IPS-15b (cell line): ENCODE results near the gene NUBP2.

Source experiments
- H3K27me3 ChIP-seq: one replicate; pipeline ENCODE4 v1.6.1; 2013; ENCODE audit warnings: low read length; ENCODE audit not compliant: control insufficient read depth, insufficient read depth
- H3K36me3 ChIP-seq: one replicate; pipeline ENCODE4 v1.6.1; 2013; ENCODE audit warnings: low read length; ENCODE audit not compliant: control insufficient read depth, insufficient read depth
- H3K4me1 ChIP-seq: one replicate; pipeline ENCODE4 v1.6.1; 2013; ENCODE audit warnings: mild to moderate bottlenecking, low read length; ENCODE audit not compliant: control insufficient read depth, insufficient read depth
- H3K4me3 ChIP-seq: one replicate; pipeline ENCODE4 v1.5.1; 2013; ENCODE audit warnings: low read depth, low read length
- H3K9ac ChIP-seq: one replicate; pipeline ENCODE4 v1.6.1; 2013; ENCODE audit warnings: low read depth, mild to moderate bottlenecking, low read length
- H3K9me3 ChIP-seq: one replicate; pipeline ENCODE4 v1.6.1; 2013; ENCODE audit warnings: mild to moderate bottlenecking, low read length; ENCODE audit not compliant: control insufficient read depth, insufficient read depth

NUBP2 gene

GRCh38 chr16:1809281-1809801, 26.6 kb downstream of the NUBP2 start:
- no peaks in the 10 kb centered on the region for H3K4me1 ChIP-seq

DNA sequence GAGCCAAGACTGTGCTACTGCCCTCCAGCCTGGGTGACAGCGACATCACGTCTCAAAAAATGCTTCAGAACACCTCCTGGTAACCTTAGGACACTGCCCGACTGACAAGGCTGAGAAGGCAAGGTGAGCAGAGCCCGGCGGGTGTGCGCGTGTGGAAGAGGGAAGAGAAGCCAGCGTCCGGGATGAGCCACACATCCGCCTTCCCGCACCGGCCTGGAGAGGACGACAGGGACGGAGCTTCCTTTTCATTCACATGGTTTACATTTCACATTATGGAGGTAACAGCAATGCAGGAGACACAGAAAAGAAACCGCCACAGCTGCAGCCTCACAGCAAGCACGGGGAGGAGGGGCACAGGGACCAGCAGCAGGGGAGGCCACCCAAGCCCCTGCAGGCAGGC, 27.3 kb downstream of the NUBP2 start:
- Histone ChIP-seq H3K4me1 (no peaks in the 10 kb centered on the region), H3K9me3 (no peaks in the 10 kb centered on the region), H3K27me3 (no peaks in the 10 kb centered on the region), H3K4me3 (no peak overlapping the region), H3K9ac (no peak overlapping the region), H3K36me3 (peaks cover 5% of the 10 kb centered on the region)

More at GRCh38 chr16:1809281-1809801, 26.6 kb downstream of the NUBP2 start:
- Histone ChIP-seq H3K36me3 (peaks cover 5% of the 10 kb centered on the region), H3K27me3 (no peaks in the 10 kb centered on the region), H3K4me3 (no peak overlapping the region), H3K9me3 (no peaks in the 10 kb centered on the region), H3K9ac (no peak overlapping the region)

GRCh38 chr16:1810536-1810935, 27.8 kb downstream of the NUBP2 start:
- no peaks in the 10 kb centered on the region for H3K27me3 ChIP-seq
- H3K36me3 ChIP-seq, result peaks cover 5% of the 10 kb centered on the region
- no peaks in the 10 kb centered on the region for H3K9me3 ChIP-seq
- H3K4me3 ChIP-seq, result no peak overlapping the region
- no peaks in the 10 kb centered on the region for H3K4me1 ChIP-seq
- no peak overlapping the region for H3K9ac ChIP-seq

DNA sequence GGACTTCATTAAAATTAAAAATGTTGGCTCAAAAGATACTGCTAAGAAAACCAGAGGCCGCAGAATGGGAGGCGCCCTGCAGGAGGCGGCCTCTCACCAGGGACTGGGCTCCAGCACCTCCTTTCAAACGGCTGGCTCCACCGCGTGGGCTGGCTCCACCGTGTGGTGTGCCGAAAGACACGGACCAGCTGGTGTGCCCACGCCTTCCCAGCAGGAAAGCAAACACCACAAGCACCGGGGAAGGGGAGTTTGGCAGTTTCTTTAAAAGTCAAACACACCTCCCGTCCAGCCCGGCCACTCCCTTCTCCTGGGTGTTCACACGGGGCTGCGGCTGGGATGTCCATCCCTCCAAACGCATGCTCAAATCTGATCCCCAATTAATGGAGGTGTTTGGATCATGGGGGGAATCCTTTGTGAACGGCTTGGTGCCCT, 30.0 kb downstream of the NUBP2 start:
- no peaks in the 10 kb centered on the region for H3K4me1 ChIP-seq
- no peaks in the 10 kb centered on the region for H3K27me3 ChIP-seq
- peaks cover 15% of the 10 kb centered on the region for H3K36me3 ChIP-seq
- no peak overlapping the region for H3K4me3 ChIP-seq
- H3K9ac ChIP-seq, result no peak overlapping the region
- no peaks in the 10 kb centered on the region for H3K9me3 ChIP-seq

- Histone ChIP-seq H3K4me1 (no peaks in the 10 kb centered on the region), H3K9me3 (no peaks in the 10 kb centered on the region), H3K9ac (no peak overlapping the region), H3K4me3 (no peak overlapping the region), H3K36me3 (peaks cover 10% of the 10 kb centered on the region), H3K27me3 (no peaks in the 10 kb centered on the region)
Observed at GRCh38 chr16:1815461-1815860, 32.7 kb downstream of the NUBP2 start.

DNA sequence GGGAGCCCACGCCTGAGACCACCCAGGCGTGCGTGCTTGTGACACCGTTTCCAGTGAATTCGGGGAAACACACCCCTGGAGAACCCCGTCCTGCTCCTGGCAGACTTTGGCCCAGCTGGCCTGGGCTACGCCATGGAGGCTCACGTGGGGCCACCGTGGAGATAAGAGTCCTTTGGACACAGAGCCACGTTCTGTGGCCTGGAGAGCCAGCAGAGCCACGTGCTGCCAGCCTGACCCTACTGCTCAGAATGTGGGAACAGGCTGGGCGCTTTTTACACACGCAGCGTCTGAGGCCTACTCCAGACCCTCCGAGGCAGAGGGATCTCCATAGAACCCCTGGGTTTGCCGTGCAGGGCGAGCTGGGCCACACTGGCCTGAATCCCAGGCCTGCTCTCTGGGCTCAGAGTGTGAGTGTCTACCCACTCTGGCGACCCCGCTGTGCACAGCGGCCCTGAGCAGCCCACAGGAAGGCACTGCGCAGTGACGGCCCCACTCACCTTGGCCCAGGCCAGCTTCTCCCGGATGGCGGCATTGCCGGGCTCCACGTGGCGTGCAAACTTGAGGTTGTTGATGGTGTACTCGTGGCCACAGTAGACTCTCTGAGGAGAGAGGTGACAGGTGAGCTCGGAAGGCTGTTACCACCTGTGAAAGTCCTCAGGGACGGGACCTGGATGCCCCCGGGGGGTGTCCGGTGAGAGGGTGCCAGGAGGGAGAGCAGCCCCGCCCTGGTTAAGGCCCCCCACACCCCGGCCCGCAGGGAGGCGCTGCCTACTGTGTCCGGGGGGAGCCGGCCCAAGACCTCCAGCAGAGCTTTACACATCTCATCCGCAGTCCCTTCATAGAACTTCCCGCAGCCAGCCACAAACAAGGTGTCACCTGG, 33.9 kb downstream of the NUBP2 start:
- no peak overlapping the region for H3K4me3 ChIP-seq
- H3K9ac ChIP-seq, result no peak overlapping the region
- peaks cover 10% of the 10 kb centered on the region for H3K36me3 ChIP-seq
- H3K4me1 ChIP-seq, result no peaks in the 10 kb centered on the region
- no peaks in the 10 kb centered on the region for H3K27me3 ChIP-seq
- no peaks in the 10 kb centered on the region for H3K9me3 ChIP-seq

DNA sequence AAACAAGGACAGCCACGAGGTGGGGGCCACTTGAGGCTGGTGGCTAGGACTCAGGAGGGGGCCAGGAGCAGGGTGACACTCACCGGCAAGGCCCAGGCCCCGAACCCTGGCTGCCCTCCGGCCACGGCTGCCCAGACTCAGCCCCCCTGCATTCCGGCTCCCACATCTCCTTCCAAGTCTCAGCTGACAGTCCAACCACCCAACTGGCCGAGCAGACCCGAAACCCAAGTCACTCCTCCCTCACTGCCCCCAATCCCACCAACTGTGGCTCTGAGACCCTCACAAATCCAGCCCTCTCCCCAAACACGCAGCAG, 34.5 kb downstream of the NUBP2 start:
- no peaks in the 10 kb centered on the region for H3K9me3 ChIP-seq
- H3K4me3 ChIP-seq, result no peak overlapping the region
- H3K4me1 ChIP-seq, result no peaks in the 10 kb centered on the region
- H3K27me3 ChIP-seq, result no peaks in the 10 kb centered on the region
- H3K9ac ChIP-seq, result no peak overlapping the region
- H3K36me3 ChIP-seq, result peaks cover 10% of the 10 kb centered on the region

DNA sequence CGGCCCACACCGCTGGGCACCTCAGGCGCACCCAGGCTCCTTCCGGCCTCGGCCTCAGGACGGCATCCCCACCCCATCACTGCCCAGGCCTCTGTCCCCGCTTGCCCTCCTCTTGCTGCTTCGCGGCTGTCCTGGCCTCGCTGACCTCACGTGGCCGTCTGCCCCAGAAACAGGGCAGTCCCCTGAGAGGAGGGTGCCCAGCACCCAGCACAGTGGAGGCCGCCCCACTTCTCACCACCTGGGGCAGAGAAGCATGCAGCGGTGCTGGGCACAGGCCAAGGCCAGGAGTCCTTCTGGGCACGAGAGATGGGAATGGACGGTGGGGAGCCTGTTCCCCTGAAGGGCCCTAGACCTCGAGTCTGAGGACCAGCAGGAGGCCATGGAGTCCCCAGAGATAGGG, 35.0 kb downstream of the NUBP2 start:
- Histone ChIP-seq H3K36me3 (peaks cover 10% of the 10 kb centered on the region), H3K27me3 (no peaks in the 10 kb centered on the region), H3K4me3 (no peak overlapping the region), H3K9me3 (no peaks in the 10 kb centered on the region), H3K9ac (no peak overlapping the region), H3K4me1 (no peaks in the 10 kb centered on the region)

- Histone ChIP-seq H3K9ac (no peak overlapping the region), H3K36me3 (peaks cover 10% of the 10 kb centered on the region), H3K4me1 (no peaks in the 10 kb centered on the region)
Observed at GRCh38 chr16:1818204-1818872, 35.6 kb downstream of the NUBP2 start.

DNA sequence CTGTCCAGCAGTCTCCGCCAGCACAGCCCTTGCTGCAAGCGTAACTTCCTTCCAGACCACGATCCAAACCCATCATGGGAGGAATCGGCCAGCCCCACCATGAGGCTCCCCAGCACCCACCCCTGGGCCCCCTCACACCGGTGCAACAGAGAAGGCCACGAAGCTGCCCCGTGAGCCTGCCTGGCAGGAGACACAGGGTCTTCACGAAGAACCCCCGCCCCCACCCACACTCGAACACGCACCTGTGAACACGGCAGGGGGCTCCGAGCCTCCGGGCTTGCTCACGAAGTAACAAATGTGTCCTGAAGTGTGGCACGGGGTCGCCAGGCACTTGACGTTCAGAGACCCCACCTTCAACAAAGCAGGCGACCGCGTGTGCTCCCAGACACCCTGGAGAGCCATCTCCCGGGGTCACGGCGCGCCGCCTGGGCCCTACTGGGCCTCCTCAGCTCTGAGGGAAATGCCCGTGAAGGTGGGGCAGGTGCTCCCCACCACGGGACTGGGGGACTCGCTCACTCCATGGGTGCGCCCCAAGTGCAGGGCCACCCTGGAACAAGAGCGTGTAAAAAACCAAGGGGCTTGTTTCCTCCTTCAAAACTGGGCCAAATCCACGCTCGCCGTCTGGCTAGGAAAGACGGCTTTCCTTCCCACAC, 36.2 kb downstream of the NUBP2 start:
- Histone ChIP-seq H3K4me3 (no peak overlapping the region), H3K4me1 (no peaks in the 10 kb centered on the region), H3K9me3 (no peaks in the 10 kb centered on the region), H3K27me3 (no peaks in the 10 kb centered on the region), H3K36me3 (peaks cover 10% of the 10 kb centered on the region), H3K9ac (no peak overlapping the region)

More at GRCh38 chr16:1818204-1818872, 35.6 kb downstream of the NUBP2 start:
- Histone ChIP-seq H3K9me3 (no peaks in the 10 kb centered on the region), H3K4me3 (no peak overlapping the region), H3K27me3 (no peaks in the 10 kb centered on the region)

GRCh38 chr16:1819611-1820010, 36.9 kb downstream of the NUBP2 start:
- no peaks in the 10 kb centered on the region for H3K9me3 ChIP-seq
- no peak overlapping the region for H3K9ac ChIP-seq
- H3K36me3 ChIP-seq, result peaks cover 10% of the 10 kb centered on the region
- H3K4me3 ChIP-seq, result no peak overlapping the region
- no peaks in the 10 kb centered on the region for H3K4me1 ChIP-seq
- no peaks in the 10 kb centered on the region for H3K27me3 ChIP-seq
